A673 (cell line): ENCODE data around the gene SEPTIN1. TPM values are rescaled to one million over a fixed set of nuclear protein-coding genes. Genes with fewer than 3 reads are reported as not detected.

Source experiments
- BruUV-seq: library from RNA; stranded (reverse); fragments of 400-500 nt; replicated peaks from 2 replicates; lab custom pipeline; 2021; lab: Mats Ljungman, UMichigan
- CTCF ChIA-PET: fragments of 300-600 bp; sonication (Branson Sonifier 250); formaldehyde crosslinking; loops from one replicate; lab custom pipeline; 2022; ENCODE audit warnings: antibody characterized with exemption; lab: Charles Lee
- POLR2A ChIA-PET: fragments of 300-600 bp; sonication (Branson Sonifier 250); formaldehyde crosslinking; loops from one replicate; lab custom pipeline; 2022; ENCODE audit warnings: antibody characterized with exemption; ENCODE audit not compliant: low non-redundant PET; lab: Charles Lee
- DNase-seq: peaks from one replicate; pipeline ENCODE4 v3.0.0-alpha.2; 2015; ENCODE audit warnings: low spot score
- H3K27ac ChIP-seq: fragments of 200-600 bp; sonication (generic); 2 replicates; pipeline ENCODE4 v1.5.1; 2016; ENCODE audit warnings: mixed run types, low read depth, mild to moderate bottlenecking, mixed read lengths, antibody characterized with exemption, low read length; ENCODE audit not compliant: poor library complexity, severe bottlenecking
- H3K27me3 ChIP-seq: fragments of 200-600 bp; sonication (generic); replicated peaks from 2 replicates; pipeline ENCODE4 v1.6.1; 2017; ENCODE audit warnings: mixed run types, low read depth, mild to moderate bottlenecking, mixed read lengths, antibody characterized with exemption, low read length; ENCODE audit not compliant: insufficient read depth, poor library complexity
- H3K36me3 ChIP-seq: fragments of 200-600 bp; sonication (generic); 2 replicates; pipeline ENCODE4 v1.6.1; 2016; ENCODE audit warnings: mixed run types, mild to moderate bottlenecking, mixed read lengths, antibody characterized with exemption, low read length; ENCODE audit not compliant: insufficient read depth, poor library complexity, severe bottlenecking
- H3K4me1 ChIP-seq: fragments of 200-600 bp; sonication (generic); 2 replicates; pipeline ENCODE4 v1.6.1; 2017; ENCODE audit warnings: mixed run types, mild to moderate bottlenecking, mixed read lengths, antibody characterized with exemption, low read length; ENCODE audit not compliant: insufficient read depth, poor library complexity, severe bottlenecking
- H3K4me3 ChIP-seq: fragments of 200-600 bp; sonication (generic); 2 replicates; pipeline ENCODE4 v1.5.1; 2016; ENCODE audit warnings: low read depth, mixed run types, mild to moderate bottlenecking, mixed read lengths, low read length; ENCODE audit not compliant: poor library complexity, severe bottlenecking
- H3K9me3 ChIP-seq: fragments of 200-600 bp; sonication (generic); 2 replicates; pipeline ENCODE4 v1.6.1; 2016; ENCODE audit warnings: mixed run types, low read depth, mild to moderate bottlenecking, mixed read lengths, antibody characterized with exemption, low read length; ENCODE audit not compliant: poor library complexity, severe bottlenecking
- CTCF ChIP-seq: fragments of 300-800, 200-600 bp; sonication (generic); conservative IDR thresholded peaks from 2 replicates; pipeline ENCODE4 v1.5.1; 2017; ENCODE audit warnings: low read depth, mild to moderate bottlenecking, antibody characterized with exemption, low read length, moderate library complexity, mixed read lengths
- EZH2 ChIP-seq: fragments of 200-600 bp; sonication (generic); IDR thresholded peaks from 2 replicates; pipeline ENCODE4 v1.6.1; 2017; ENCODE audit warnings: borderline replicate concordance, low read depth, mild to moderate bottlenecking, mixed read lengths, antibody characterized with exemption, low read length; ENCODE audit not compliant: poor library complexity, severe bottlenecking
- intact Hi-C: fragments of 100-400 bp; cut with micrococcal nuclease; formaldehyde crosslinking; loops from one replicate; pipeline ENCODE4 v1.10.0; 2022; ENCODE audit not compliant: unreplicated experiment
- total RNA-seq: library from RNA; stranded (reverse); gene quantifications from 2 replicates; pipeline ENCODE4 v1.2.3, GENCODE V29; 2021

Gene SEPTIN1
- total RNA-seq, 1 experiment from 2014 or later = 0.86 TPM

- intact Hi-C loops = loop anchor here (1.0 kb wide), 2 partner anchors 168 to 185 kb away; no protein-coding TSS in a partner anchor
- Histone ChIP-seq H3K9me3 (no peaks in the 10 kb centered on the region), H3K36me3 (peaks cover 6% of the 10 kb centered on the region), H3K4me1 (peaks cover 10% of the 10 kb centered on the region), H3K4me3 (peak within 1 kb of the TSS; percentile 61), H3K27ac (peak within 1 kb of the TSS; percentile 47), H3K27me3 (no peaks in the 10 kb centered on the region)
- peak; percentile 91 for TF ChIP-seq CTCF
- no peak for TF ChIP-seq EZH2
- ChIA-PET CTCF (interaction anchor here (0.6 to 1.3 kb wide), 20 partner anchors 11 to 208 kb away, joined by 3 to 18 read pairs (median 4); partner anchors contain the start of genes SEPHS2, TBC1D10B, ZNF689 and ZNF771), POLR2A (interaction anchor here (0.6 to 0.8 kb wide), 2 partner anchors 10 to 11 kb away, joined by 3 read pairs; no protein-coding TSS in a partner anchor)
- DNase-seq = peak; percentile 100
- BruUV-seq = no TSS peak
These were observed 47.5 kb upstream of the SEPTIN1 start, which contains the start of gene DCTPP1 for GRCh38 chr16:30429678-30430427. Gene DCTPP1, minus strand, starts transcription at chr16:30430030. Its CDS starts 50 bp downstream, at chr16:30429980.

- Histone ChIP-seq H3K4me1 (peaks cover 10% of the 10 kb centered on the region), H3K27me3 (no peaks in the 10 kb centered on the region), H3K4me3 (peak overlapping the region; percentile 61), H3K27ac (peak overlapping the region; percentile 47), H3K36me3 (peaks cover 8% of the 10 kb centered on the region), H3K9me3 (no peaks in the 10 kb centered on the region)
- ChIA-PET POLR2A (interaction anchor here (0.6 to 0.8 kb wide), 2 partner anchors 11 kb away, joined by 3 read pairs; no protein-coding TSS in a partner anchor), CTCF (interaction anchor here (0.6 to 1.3 kb wide), 20 partner anchors 10 to 209 kb away, joined by 3 to 18 read pairs (median 4); partner anchors contain the start of genes SEPHS2, TBC1D10B, ZNF689 and ZNF771)
- BruUV-seq = TSS peak; percentile 57
- intact Hi-C loops = no loop called here
- DNase-seq = no peak
- TF ChIP-seq EZH2 = no peak
- TF ChIP-seq CTCF = no peak
These were observed 47.0 kb upstream of the SEPTIN1 start for GRCh38 chr16:30429418-30429677.

- BruUV-seq = no TSS peak
- DNase-seq = no peak
- Histone ChIP-seq H3K4me1 (peaks cover 10% of the 10 kb centered on the region), H3K27me3 (no peaks in the 10 kb centered on the region), H3K36me3 (peaks cover 18% of the 10 kb centered on the region), H3K4me3 (no peak overlapping the region), H3K9me3 (no peaks in the 10 kb centered on the region), H3K27ac (no peak overlapping the region)
- intact Hi-C loops = no loop called here
- ChIA-PET CTCF (no interaction called here), POLR2A (no interaction called here)
- TF ChIP-seq EZH2 = no peak
- no peak for TF ChIP-seq CTCF
These were observed 45.7 kb upstream of the SEPTIN1 start for GRCh38 chr16:30428055-30428454.
